K562 (cell line): ENCODE results near the gene RPS6KL1. TPM values are rescaled to one million over a fixed set of nuclear protein-coding genes. Genes with fewer than 3 reads are reported as not detected.

Source experiments
- ATAC-seq: fragments of 200-7000 bp; cut with Tn5 transposase; 3 replicates; pipeline ENCODE4 v1.9.1; 2020; ENCODE audit warnings: moderate library complexity
- BruUV-seq: library from RNA; stranded (reverse); fragments of 400-500 nt; replicated peaks from 2 replicates; lab custom pipeline; 2021; lab: Mats Ljungman, UMichigan
- CTCF ChIA-PET: fragments of 300-600 bp; formaldehyde crosslinking; extraction: SDS; loops from one replicate; lab custom pipeline; 2021; ENCODE audit warnings: low intra/inter-chr PET ratio; lab: Yijun Ruan, JAX
- POLR2A ChIA-PET: fragments of 300-600, 350-650 bp; sonication (Branson Sonifier 250); formaldehyde crosslinking; extraction: SDS; loops from one replicate; lab custom pipeline; 2021; ENCODE audit warnings: antibody characterized with exemption, inconsistent platforms; lab: Yijun Ruan, JAX
- DNase-seq, 4 experiments: peaks; one replicate each; pipeline versions ENCODE4 v3.0.0 to v3.0.0-alpha.2; 2011 to 2018; ENCODE audit warnings: low spot score in 3 of 4, mixed read lengths in 3 of 4; ENCODE audit errors: extremely low read depth in 1 of 4
- FAIRE-seq: peaks from 2 replicates; lab custom pipeline; 2011; peaks lifted over from hg19 to GRCh38; lab: Jason Lieb, UNC
- H2AFZ ChIP-seq: 2 replicates; pipeline ENCODE4 v1.6.0; 2011; ENCODE audit warnings: low read depth, low read length, control low read depth, inconsistent platforms
- H3K27ac ChIP-seq: fragments of 200-600 bp; 3 replicates; pipeline ENCODE4 v1.8.0; 2011; ENCODE audit warnings: low read depth, mild to moderate bottlenecking, control low read depth, inconsistent platforms, low read length, moderate library complexity, mixed read lengths; ENCODE audit errors: extremely low read depth
- H3K27me3 ChIP-seq, 2 experiments: fragments of 300-600 bp in 1 of 2; 2 replicates in 1 of 2; 3 replicates in 1 of 2; pipeline versions ENCODE4 v1.6.0 to v1.8.0; 2011; ENCODE audit warnings: inconsistent platforms in 2 of 2, low read length in 2 of 2, mild to moderate bottlenecking in 1 of 2, mixed read lengths in 1 of 2, moderate library complexity in 1 of 2; ENCODE audit not compliant: control insufficient read depth in 2 of 2, insufficient read depth in 2 of 2
- H3K36me3 ChIP-seq: fragments of 300-600 bp; 3 replicates; pipeline ENCODE4 v1.8.0; 2011; ENCODE audit warnings: mild to moderate bottlenecking, low read length, inconsistent platforms; ENCODE audit not compliant: control insufficient read depth, insufficient read depth
- H3K4me1 ChIP-seq, 2 experiments: fragments of 200-600 bp in 1 of 2; replicated peaks in 1 of 2; 2 replicates in 1 of 2; 3 replicates in 1 of 2; pipeline versions ENCODE4 v1.5.1 to v1.8.0; 2011; ENCODE audit warnings: inconsistent platforms in 2 of 2, low read length in 2 of 2, mild to moderate bottlenecking in 1 of 2, mixed read lengths in 1 of 2, moderate library complexity in 1 of 2; ENCODE audit not compliant: control insufficient read depth in 2 of 2, insufficient read depth in 2 of 2
- H3K4me2 ChIP-seq: 2 replicates; pipeline ENCODE4 v1.6.1; 2011; ENCODE audit warnings: low read length, control low read depth, inconsistent platforms, mixed read lengths; ENCODE audit not compliant: insufficient read depth
- H3K4me3 ChIP-seq: fragments of 200-600 bp; sonication (generic), shearing (Covaris generic); 2 replicates; pipeline ENCODE4 v1.5.1; 2016; ENCODE audit warnings: control low read depth, inconsistent platforms
- H3K79me2 ChIP-seq: fragments of 200-600 bp; 3 replicates; pipeline ENCODE4 v1.8.0; 2011; ENCODE audit warnings: low read length, inconsistent platforms; ENCODE audit not compliant: control insufficient read depth, insufficient read depth
- H3K9ac ChIP-seq, 2 experiments: 2 replicates each; pipeline versions ENCODE4 v1.6.0 to v1.6.1; 2011; ENCODE audit warnings: low read depth in 2 of 2, low read length in 2 of 2, control low read depth in 1 of 2, inconsistent platforms in 1 of 2, mild to moderate bottlenecking in 1 of 2, mixed read lengths in 1 of 2; ENCODE audit not compliant: insufficient read depth in 1 of 2
- H3K9me1 ChIP-seq: one replicate; pipeline ENCODE4 v1.6.0; 2011; ENCODE audit warnings: inconsistent platforms, mild to moderate bottlenecking, low read length, moderate library complexity; ENCODE audit not compliant: control insufficient read depth, insufficient read depth
- H3K9me3 ChIP-seq: replicated peaks from 2 replicates; pipeline ENCODE4 v1.5.1; 2011; ENCODE audit warnings: low read depth, low read length, inconsistent platforms; ENCODE audit not compliant: control insufficient read depth, insufficient read depth
- H4K20me1 ChIP-seq: replicated peaks from 2 replicates; pipeline ENCODE4 v1.6.1; 2011; ENCODE audit warnings: low read length, inconsistent platforms, mixed read lengths; ENCODE audit not compliant: control insufficient read depth, insufficient read depth
- HMG20B ChIP-seq: fragments of 250-450 bp; sonication (Bioruptor Pico); IDR thresholded peaks from 2 replicates; pipeline ENCODE4 v1.5.0; 2021; ENCODE audit warnings: mild to moderate bottlenecking
- KAT7 ChIP-seq: sonication (generic); formaldehyde crosslinking; IDR thresholded peaks from 2 replicates; pipeline ENCODE4 v1.8.0; 2022; ENCODE audit warnings: missing genetic modification reagents, mild to moderate bottlenecking, borderline replicate concordance
- STAG1 ChIP-seq: sonication (generic); formaldehyde crosslinking; IDR thresholded peaks from 2 replicates; pipeline ENCODE4 v1.5.0; 2020; ENCODE audit warnings: missing genetic modification reagents, borderline replicate concordance
- ZNF384 ChIP-seq: IDR thresholded peaks from 2 replicates; pipeline ENCODE4 v1.6.1; 2012; ENCODE audit warnings: low read depth, low read length, improper control_type of control experiment
- ZNF41 ChIP-seq: fragments of 250-450 bp; sonication (Bioruptor Pico); conservative IDR thresholded peaks from 2 replicates; pipeline ENCODE4 v1.4.0; 2020; ENCODE audit warnings: mild to moderate bottlenecking
- ZNF584 ChIP-seq: fragments of 200-800 bp; sonication (Bioruptor generic); IDR thresholded peaks from 2 replicates; pipeline ENCODE4 v1.6.1; 2016; ENCODE audit warnings: low read depth, mild to moderate bottlenecking, missing genetic modification characterization, missing compliant biosample characterization
- WGBS: fragments of 100-300 bp; shearing (Covaris generic); methylation state at CpG from one replicate; pipeline ENCODE4 v1.1.6; 2016; ENCODE audit warnings: low coverage, mixed read lengths; ENCODE audit not compliant: insufficient coverage; ENCODE audit errors: missing lambda C conversion rate; 5-methylcytosine and 5-hydroxymethylcytosine counted together
- in situ Hi-C: fragments of 300-500 bp; cut with MboI; formaldehyde crosslinking; loops from 4 replicates; pipeline ENCODE4 v1.15.0; 2018; ENCODE audit warnings: inconsistent platforms, mixed read lengths
- intact Hi-C: fragments of 100-400 bp; cut with micrococcal nuclease; formaldehyde crosslinking; loops from 2 replicates; pipeline ENCODE4 v1.14.2; 2022
- polyA plus RNA-seq, 8 experiments: library from polyadenylated mRNA; depleted of rRNA in 4 of 8; stranded (reverse) in 5 of 8; unstranded in 3 of 8; fragments of >200 nt; fragmentation: Nextera tagmentation in 2 of 8; fragmentation: Illumina TruSeq in 1 of 8; extraction: Ambion mirVana in 2 of 8; extraction: Trizol in 1 of 8; gene quantifications; 2 replicates each; pipeline versions ENCODE4 v1.2.1 to v1.2.3, GENCODE V29; 2011 to 2014; ENCODE audit warnings: inconsistent platforms in 1 of 8, missing spikeins in 1 of 8
- total RNA-seq, 7 experiments: library from RNA; depleted of rRNA in 6 of 7; stranded (reverse); fragments of >200 nt in 6 of 7; fragmentation: Illumina TruSeq in 2 of 7; extraction: Trizol in 2 of 7; gene quantifications; 2 replicates each; pipeline versions ENCODE4 v1.2.1 to v1.2.3, GENCODE V29; 2011 to 2021; ENCODE audit warnings: low replicate concordance in 1 of 7

RPS6KL1 gene
- total and polyA plus RNA-seq, 9 of the 15 experiments (the other 6 are each of a cell fraction or from before 2014, with no cell fraction given), result 0.91 to 15.5 (median 8.1) TPM

- H3K27ac ChIP-seq, result no peak overlapping the region
- peak; percentile 32; the same call in 2 of the 3 replicates for ATAC-seq
- H3K79me2 ChIP-seq, result no peaks in the 10 kb centered on the region
- POLR2A ChIA-PET, result no interaction called here
- H3K9me3 ChIP-seq, result no peaks in the 10 kb centered on the region
- no TSS peak for BruUV-seq
- WGBS, result 20% methylated on average over 1 of the region's 10 CpGs
- H2AFZ ChIP-seq, result no peak overlapping the region
- in situ Hi-C loops (loop anchor here (10.0 kb wide), 1 partner anchor 164 kb away; no protein-coding TSS in a partner anchor), intact Hi-C loops (loop anchor here (10.0 kb wide), 1 partner anchor 394 kb away; no protein-coding TSS in a partner anchor)
- no peak for DNase-seq
- no peak overlapping the region for H3K4me3 ChIP-seq
- peaks cover 4% of the 10 kb centered on the region; the same call in 2 of the 3 replicates for H3K36me3 ChIP-seq
- no peaks in the 10 kb centered on the region for H3K9me1 ChIP-seq
- FAIRE-seq, result no peak
- TF ChIP-seq ZNF584 (CRISPR knock-in tag) (no peak), ZNF384 (peak; percentile 79)
- no peak overlapping the region for H3K4me2 ChIP-seq
- H3K4me1 ChIP-seq, result peaks cover 10 to 42% of the 10 kb centered on the region in 2 experiments; a peak in 3 of 5 replicates
- H3K9ac ChIP-seq, result no peak overlapping the region
- H3K27me3 ChIP-seq, result no peaks in the 10 kb centered on the region
- CTCF ChIA-PET, result no interaction called here
- H4K20me1 ChIP-seq, result no peaks in the 10 kb centered on the region
Observed at GRCh38 chr14:74910556-74910955, 12.5 kb downstream of the RPS6KL1 start.

GRCh38 chr14:74909911-74910310, 13.1 kb downstream of the RPS6KL1 start:
- H3K9ac ChIP-seq, result no peak overlapping the region
- DNase-seq (no peak), FAIRE-seq (no peak), ATAC-seq (no peak)
- peaks cover 10 to 45% of the 10 kb centered on the region in 2 experiments; a peak in 3 of 5 replicates for H3K4me1 ChIP-seq
- no peaks in the 10 kb centered on the region for H3K79me2 ChIP-seq
- CTCF ChIA-PET, result no interaction called here
- no peak overlapping the region for H3K4me3 ChIP-seq
- TF ChIP-seq STAG1, result no peak
- TF ChIP-seq ZNF41 (CRISPR knock-in tag), result no peak
- no peak for TF ChIP-seq HMG20B
- no peak for TF ChIP-seq KAT7
- 92% methylated on average over 2 of the region's 10 CpGs for WGBS
- no peaks in the 10 kb centered on the region for H4K20me1 ChIP-seq
- H3K4me2 ChIP-seq, result no peak overlapping the region
- POLR2A ChIA-PET, result interaction anchor here (0.6 to 0.9 kb wide), 2 partner anchors 9 to 27 kb away, joined by 3 read pairs; no protein-coding TSS in a partner anchor
- intact Hi-C loops, result loop anchor here (5.0 to 10.0 kb wide), 2 partner anchors 303 to 395 kb away; no protein-coding TSS in a partner anchor
- no TSS peak for BruUV-seq
- H3K27ac ChIP-seq, result no peak overlapping the region
- peaks cover 7% of the 10 kb centered on the region; the same call in 2 of the 3 replicates for H3K36me3 ChIP-seq
- no peak overlapping the region for H2AFZ ChIP-seq
- H3K9me1 ChIP-seq, result no peaks in the 10 kb centered on the region
- in situ Hi-C loops, result loop anchor here (10.0 kb wide), 1 partner anchor 165 kb away; no protein-coding TSS in a partner anchor
- H3K27me3 ChIP-seq, result no peaks in the 10 kb centered on the region
- H3K9me3 ChIP-seq, result no peaks in the 10 kb centered on the region
